GM12878 (cell line): ENCODE results near the gene BSN. TPM values are rescaled to one million over a fixed set of nuclear protein-coding genes. Genes with fewer than 3 reads are reported as not detected.

Source experiments
- ATAC-seq: fragments of 200-7000 bp; cut with Tn5 transposase; 3 replicates; pipeline ENCODE4 v1.9.1; 2020; ENCODE audit warnings: mild to moderate bottlenecking, moderate library complexity
- BruUV-seq: library from RNA; stranded (reverse); fragments of 400-500 nt; replicated peaks from 2 replicates; lab custom pipeline; 2021; lab: Mats Ljungman, UMichigan
- CTCF ChIA-PET: fragments of 300-600 bp; sonication (Branson Sonifier 250); formaldehyde crosslinking; extraction: SDS; loops from one replicate; lab custom pipeline; 2021; ENCODE audit warnings: inconsistent platforms; lab: Yijun Ruan, JAX
- POLR2A ChIA-PET: fragments of 350-600 bp; formaldehyde crosslinking; extraction: SDS; loops from one replicate; lab custom pipeline; 2021; ENCODE audit warnings: inconsistent platforms; lab: Charles Lee
- RAD21 ChIA-PET: fragments of 300-600 bp; sonication (Branson Sonifier 250); formaldehyde crosslinking; loops from one replicate; lab custom pipeline; 2023; ENCODE audit warnings: antibody characterized with exemption; ENCODE audit not compliant: unreplicated experiment; lab: Charles Lee
- SMC1A ChIA-PET: fragments of 300-600 bp; sonication (Branson Sonifier 250); formaldehyde crosslinking; loops from one replicate; lab custom pipeline; 2023; ENCODE audit not compliant: unreplicated experiment, uncharacterized antibody; lab: Charles Lee
- DNase-seq: peaks from one replicate; pipeline ENCODE4 v3.0.0-alpha.2; 2011; ENCODE audit warnings: low read depth, low spot score
- FAIRE-seq: peaks from 3 replicates; lab custom pipeline; 2011; peaks lifted over from hg19 to GRCh38; lab: Jason Lieb, UNC
- H2AFZ ChIP-seq: 2 replicates; pipeline ENCODE4 v1.6.0; 2011; ENCODE audit warnings: low read depth, low read length, control low read depth; ENCODE audit not compliant: control insufficient read depth
- H3K27ac ChIP-seq: 2 replicates; pipeline ENCODE4 v1.5.1; 2011; ENCODE audit warnings: control low read depth; ENCODE audit not compliant: control insufficient read depth, insufficient read depth
- H3K27me3 ChIP-seq, 2 experiments: replicated peaks in 1 of 2; 2 replicates each; pipeline versions ENCODE4 v1.6.0 to v1.6.1; 2011; ENCODE audit warnings: low read length in 1 of 2; ENCODE audit not compliant: control insufficient read depth in 2 of 2, insufficient read depth in 2 of 2
- H3K36me3 ChIP-seq, 2 experiments: 2 replicates each; pipeline ENCODE4 v1.5.1; 2011; ENCODE audit warnings: low read length in 1 of 2; ENCODE audit not compliant: control insufficient read depth in 2 of 2, insufficient read depth in 2 of 2
- H3K4me1 ChIP-seq: 2 replicates; pipeline ENCODE4 v1.6.1; 2011; ENCODE audit warnings: mild to moderate bottlenecking, low read length, moderate library complexity, mixed read lengths; ENCODE audit not compliant: control insufficient read depth, insufficient read depth
- H3K4me2 ChIP-seq: 2 replicates; pipeline ENCODE4 v1.6.0; 2011; ENCODE audit warnings: control low read depth; ENCODE audit not compliant: control insufficient read depth, insufficient read depth
- H3K4me3 ChIP-seq: fragments of 200-600 bp; sonication (generic); 2 replicates; pipeline ENCODE4 v1.5.1; 2016
- H3K79me2 ChIP-seq: 2 replicates; pipeline ENCODE4 v1.6.0; 2011; ENCODE audit warnings: low read length; ENCODE audit not compliant: control insufficient read depth, insufficient read depth
- H3K9ac ChIP-seq: 2 replicates; pipeline ENCODE4 v1.8.0; 2011; ENCODE audit warnings: low read length, control low read depth, mixed read lengths; ENCODE audit not compliant: control insufficient read depth, insufficient read depth
- H3K9me3 ChIP-seq: replicated peaks from 3 replicates; pipeline ENCODE4 v1.5.1; 2011; ENCODE audit warnings: mild to moderate bottlenecking, low read length; ENCODE audit not compliant: control insufficient read depth, insufficient read depth
- H4K20me1 ChIP-seq: 2 replicates; pipeline ENCODE4 v1.6.0; 2011; ENCODE audit not compliant: control insufficient read depth, insufficient read depth
- BMI1 ChIP-seq: fragments of 450-650 bp; IDR thresholded peaks from 2 replicates; pipeline ENCODE4 v1.6.1; 2016; ENCODE audit warnings: mild to moderate bottlenecking, moderate library complexity, borderline replicate concordance
- IKZF1 ChIP-seq: fragments of 450-650 bp; conservative IDR thresholded peaks from 2 replicates; pipeline ENCODE4 v1.6.1; 2017; ENCODE audit warnings: antibody characterized with exemption, mild to moderate bottlenecking
- JUNB ChIP-seq: IDR thresholded peaks from 2 replicates; pipeline ENCODE4 v1.6.1; 2016; ENCODE audit warnings: antibody characterized with exemption, mild to moderate bottlenecking
- MEF2A ChIP-seq: IDR thresholded peaks from 2 replicates; pipeline ENCODE4 v1.6.1; 2011; ENCODE audit warnings: low read depth, mild to moderate bottlenecking, low read length, moderate library complexity; ENCODE audit not compliant: insufficient read depth
- MTA2 ChIP-seq: fragments of 450-650 bp; IDR thresholded peaks from 2 replicates; pipeline ENCODE4 v1.6.1; 2016; ENCODE audit warnings: low read depth, mild to moderate bottlenecking, moderate library complexity
- NR2C1 ChIP-seq: fragments of 450-650 bp; IDR thresholded peaks from 2 replicates; pipeline ENCODE4 v1.6.1; 2017; ENCODE audit warnings: antibody characterized with exemption, mild to moderate bottlenecking, moderate library complexity
- PAX8 ChIP-seq: fragments of 450-650 bp; IDR thresholded peaks from 2 replicates; pipeline ENCODE4 v1.6.1; 2017; ENCODE audit warnings: mild to moderate bottlenecking, moderate library complexity
- PML ChIP-seq: IDR thresholded peaks from 2 replicates; pipeline ENCODE4 v1.6.1; 2012; ENCODE audit warnings: low read length, inconsistent platforms
- POLR2A ChIP-seq: IDR thresholded peaks from 2 replicates; pipeline ENCODE4 v1.6.1; 2011; ENCODE audit warnings: low read depth, mild to moderate bottlenecking, low read length
- RUNX3 ChIP-seq: IDR thresholded peaks from 2 replicates; pipeline ENCODE4 v1.6.1; 2012; ENCODE audit warnings: low read length, inconsistent platforms
- SMAD1 ChIP-seq: fragments of 450-650 bp; IDR thresholded peaks from 2 replicates; pipeline ENCODE4 v1.6.1; 2018; ENCODE audit warnings: mild to moderate bottlenecking, low read depth; ENCODE audit not compliant: partially characterized antibody
- SP1 ChIP-seq: IDR thresholded peaks from one replicate; pipeline ENCODE4 v1.6.1; 2011; ENCODE audit warnings: low read depth, low read length
- SUPT20H ChIP-seq: IDR thresholded peaks from 2 replicates; pipeline ENCODE4 v1.6.1; 2011; ENCODE audit warnings: low read depth, mild to moderate bottlenecking, low read length, moderate library complexity, borderline replicate concordance; ENCODE audit not compliant: control insufficient read depth
- TCF12 ChIP-seq: IDR thresholded peaks from 2 replicates; pipeline ENCODE4 v1.6.1; 2011; ENCODE audit warnings: low read depth, mild to moderate bottlenecking, low read length
- ZNF592 ChIP-seq: fragments of 450-650 bp; IDR thresholded peaks from 2 replicates; pipeline ENCODE4 v1.6.1; 2017; ENCODE audit warnings: mild to moderate bottlenecking, moderate library complexity
- WGBS: methylation state at CpG from one replicate; pipeline ENCODE4 v1.1.6; 2016; ENCODE audit warnings: low lambda C conversion rate; ENCODE audit not compliant: insufficient replicate concordance, insufficient coverage; ENCODE audit errors: missing lambda C conversion rate; 5-methylcytosine and 5-hydroxymethylcytosine counted together
- in situ Hi-C: fragments of 300-500 bp; cut with MboI; formaldehyde crosslinking; loops from 9 replicates; pipeline ENCODE4 v1.14.3; 2018; ENCODE audit warnings: mixed read lengths
- intact Hi-C: fragments of 100-400 bp; cut with micrococcal nuclease; formaldehyde crosslinking; loops from one replicate; pipeline ENCODE4 v1.14.2; 2022; ENCODE audit not compliant: unreplicated experiment
- polyA plus RNA-seq, 11 experiments: library from polyadenylated mRNA; depleted of rRNA in 4 of 11; unstranded in 6 of 11; stranded (reverse) in 5 of 11; fragments of >200 nt; fragmentation: Nextera tagmentation in 4 of 11; fragmentation: Illumina TruSeq in 1 of 11; extraction: Ambion mirVana in 4 of 11; extraction: Trizol in 1 of 11; gene quantifications; 1 replicate in 1 of 11; 2 replicates in 10 of 11; pipeline versions ENCODE4 v1.2.1 to v1.2.3, GENCODE V29; 2011 to 2016; ENCODE audit warnings: inconsistent platforms in 2 of 11, missing spikeins in 2 of 11, low read depth in 1 of 11
- total RNA-seq, 4 experiments: library from RNA; depleted of rRNA in 3 of 4; stranded (reverse); fragments of >200 nt in 3 of 4; fragmentation: Illumina TruSeq in 1 of 4; extraction: Trizol in 1 of 4; gene quantifications; 2 replicates each; pipeline versions ENCODE4 v1.2.1 to v1.2.3, GENCODE V29; 2013 to 2021
- TF ChIP-seq, protein P1 (sequence below): fragments of 450-650 bp; formaldehyde crosslinking; IDR thresholded peaks from 2 replicates; pipeline ENCODE4 v1.4.0; 2020; ENCODE audit warnings: mild to moderate bottlenecking, moderate library complexity

BSN gene
- total and polyA plus RNA-seq, 10 of the 15 experiments (the other 5 are each of a cell fraction or from before 2014, with no cell fraction given): under 0.01 to 0.19 (median 0.05) TPM; not detected in 1

GRCh38 chr3:49666592-49666991 lies 112.3 kb downstream of the BSN start:
- ChIA-PET RAD21 (interaction anchor here (1.6 kb wide), 1 partner anchor 126 kb away, joined by 6 read pairs; no protein-coding TSS in a partner anchor), CTCF (interaction anchor here (1.7 kb wide), 1 partner anchor 127 kb away, joined by 7 read pairs; no protein-coding TSS in a partner anchor), POLR2A (no interaction called here), SMC1A (no interaction called here)
- Histone ChIP-seq H3K9ac (no peak overlapping the region), H3K9me3 (no peaks in the 10 kb centered on the region), H4K20me1 (no peaks in the 10 kb centered on the region), H2AFZ (no peak overlapping the region), H3K4me3 (no peak overlapping the region), H3K4me2 (no peak overlapping the region), H3K27ac (no peak overlapping the region), H3K79me2 (no peaks in the 10 kb centered on the region), H3K36me3 (no peaks in the 10 kb centered on the region), H3K4me1 (no peaks in the 10 kb centered on the region), H3K27me3 (no peaks in the 10 kb centered on the region)
- ATAC-seq (no peak), DNase-seq (no peak), FAIRE-seq (no peak)
- no TSS peak for BruUV-seq
- intact Hi-C loops (no loop called here), in situ Hi-C loops (no loop called here)
- TF ChIP-seq PML: no peak
- no peak for TF ChIP-seq POLR2A
- no peak for TF ChIP-seq SUPT20H
- TF ChIP-seq SMAD1: no peak
- TF ChIP-seq TCF12: no peak
- TF ChIP-seq IKZF1: no peak
- TF ChIP-seq MEF2A: no peak
- no peak for TF ChIP-seq NR2C1
- no peak for TF ChIP-seq SP1
- TF ChIP-seq, protein P1, sequence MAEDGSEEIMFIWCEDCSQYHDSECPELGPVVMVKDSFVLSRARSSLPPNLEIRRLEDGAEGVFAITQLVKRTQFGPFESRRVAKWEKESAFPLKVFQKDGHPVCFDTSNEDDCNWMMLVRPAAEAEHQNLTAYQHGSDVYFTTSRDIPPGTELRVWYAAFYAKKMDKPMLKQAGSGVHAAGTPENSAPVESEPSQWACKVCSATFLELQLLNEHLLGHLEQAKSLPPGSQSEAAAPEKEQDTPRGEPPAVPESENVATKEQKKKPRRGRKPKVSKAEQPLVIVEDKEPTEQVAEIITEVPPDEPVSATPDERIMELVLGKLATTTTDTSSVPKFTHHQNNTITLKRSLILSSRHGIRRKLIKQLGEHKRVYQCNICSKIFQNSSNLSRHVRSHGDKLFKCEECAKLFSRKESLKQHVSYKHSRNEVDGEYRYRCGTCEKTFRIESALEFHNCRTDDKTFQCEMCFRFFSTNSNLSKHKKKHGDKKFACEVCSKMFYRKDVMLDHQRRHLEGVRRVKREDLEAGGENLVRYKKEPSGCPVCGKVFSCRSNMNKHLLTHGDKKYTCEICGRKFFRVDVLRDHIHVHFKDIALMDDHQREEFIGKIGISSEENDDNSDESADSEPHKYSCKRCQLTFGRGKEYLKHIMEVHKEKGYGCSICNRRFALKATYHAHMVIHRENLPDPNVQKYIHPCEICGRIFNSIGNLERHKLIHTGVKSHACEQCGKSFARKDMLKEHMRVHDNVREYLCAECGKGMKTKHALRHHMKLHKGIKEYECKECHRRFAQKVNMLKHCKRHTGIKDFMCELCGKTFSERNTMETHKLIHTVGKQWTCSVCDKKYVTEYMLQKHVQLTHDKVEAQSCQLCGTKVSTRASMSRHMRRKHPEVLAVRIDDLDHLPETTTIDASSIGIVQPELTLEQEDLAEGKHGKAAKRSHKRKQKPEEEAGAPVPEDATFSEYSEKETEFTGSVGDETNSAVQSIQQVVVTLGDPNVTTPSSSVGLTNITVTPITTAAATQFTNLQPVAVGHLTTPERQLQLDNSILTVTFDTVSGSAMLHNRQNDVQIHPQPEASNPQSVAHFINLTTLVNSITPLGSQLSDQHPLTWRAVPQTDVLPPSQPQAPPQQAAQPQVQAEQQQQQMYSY (CRISPR knock-in tag): no peak
- no peak for TF ChIP-seq MTA2
- TF ChIP-seq ZNF592: no peak
- TF ChIP-seq RUNX3: no peak
- TF ChIP-seq BMI1: no peak
- TF ChIP-seq JUNB: no peak
- TF ChIP-seq PAX8: no peak
- WGBS: 56% methylated on average over 8 of the region's 8 CpGs
